Body of pancreas (tissue), 4 donors: Measurements from ENCODE around the gene ZNF410.

ENCODE experiments used
- POLR2A ChIP-seq, 3 donors: fragments of 450-650 bp; IDR thresholded peaks; one replicate each; pipeline ENCODE4 v1.6.1; 2016; ENCODE audit warnings: antibody characterized with exemption in 3 of 3, mild to moderate bottlenecking in 2 of 3
- TF ChIP-seq, protein P1 (sequence below), 7 experiments: fragments of 450-650 bp in 4 of 7; fragments of 200-600 bp in 3 of 7; sonication (generic) in 3 of 7; IDR thresholded peaks; one replicate each; pipeline ENCODE4 v1.5.1; 2016 to 2019; ENCODE audit warnings: antibody characterized with exemption in 7 of 7

DNA sequence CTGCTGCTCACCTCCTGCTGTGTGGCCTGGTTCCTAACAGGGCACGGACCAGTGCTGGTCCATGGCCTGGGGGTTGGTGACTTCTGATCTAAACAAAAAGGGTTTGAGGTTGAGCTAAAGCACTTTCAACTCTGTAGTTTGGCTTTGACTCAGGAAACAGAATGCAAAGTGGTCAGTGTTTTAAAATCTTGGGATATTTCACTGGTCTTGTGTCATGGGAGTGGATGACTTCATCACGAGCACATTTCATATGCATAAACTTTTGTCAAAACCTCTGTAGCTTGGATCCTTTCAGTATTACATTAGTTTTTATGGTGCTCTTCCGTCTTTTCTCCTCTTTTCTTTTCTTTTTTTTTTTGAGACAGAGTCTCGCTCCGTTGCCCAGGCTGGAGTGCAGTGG lies 37.7 kb downstream of the ZNF410 start:
- TF ChIP-seq, protein P1, sequence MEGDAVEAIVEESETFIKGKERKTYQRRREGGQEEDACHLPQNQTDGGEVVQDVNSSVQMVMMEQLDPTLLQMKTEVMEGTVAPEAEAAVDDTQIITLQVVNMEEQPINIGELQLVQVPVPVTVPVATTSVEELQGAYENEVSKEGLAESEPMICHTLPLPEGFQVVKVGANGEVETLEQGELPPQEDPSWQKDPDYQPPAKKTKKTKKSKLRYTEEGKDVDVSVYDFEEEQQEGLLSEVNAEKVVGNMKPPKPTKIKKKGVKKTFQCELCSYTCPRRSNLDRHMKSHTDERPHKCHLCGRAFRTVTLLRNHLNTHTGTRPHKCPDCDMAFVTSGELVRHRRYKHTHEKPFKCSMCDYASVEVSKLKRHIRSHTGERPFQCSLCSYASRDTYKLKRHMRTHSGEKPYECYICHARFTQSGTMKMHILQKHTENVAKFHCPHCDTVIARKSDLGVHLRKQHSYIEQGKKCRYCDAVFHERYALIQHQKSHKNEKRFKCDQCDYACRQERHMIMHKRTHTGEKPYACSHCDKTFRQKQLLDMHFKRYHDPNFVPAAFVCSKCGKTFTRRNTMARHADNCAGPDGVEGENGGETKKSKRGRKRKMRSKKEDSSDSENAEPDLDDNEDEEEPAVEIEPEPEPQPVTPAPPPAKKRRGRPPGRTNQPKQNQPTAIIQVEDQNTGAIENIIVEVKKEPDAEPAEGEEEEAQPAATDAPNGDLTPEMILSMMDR (IDR thresholded peaks at IDR 0.05) = no peak
- no peak for TF ChIP-seq POLR2A (IDR thresholded peaks at IDR 0.05)
